Gastrocnemius medialis (tissue), 4 donors: ENCODE data around the gene MALRD1. TPM values are rescaled to one million over a fixed set of nuclear protein-coding genes. Genes with fewer than 3 reads are reported as not detected.

Experiments
- ATAC-seq, 2 donors: fragments of 150-250 bp; one replicate each; pipeline ENCODE4 v1.9.1; 2016
- DNase-seq, 2 donors: peaks; one replicate each; pipeline ENCODE4 v3.0.0-alpha.2; 2019
- H3K27ac ChIP-seq, 4 donors: fragments of 200-600 bp; sonication (generic); 1 replicate in 1 of 4; 2 replicates in 3 of 4; pipeline ENCODE4 v1.5.1; 2016 to 2018; ENCODE audit warnings: mild to moderate bottlenecking in 2 of 4, moderate library complexity in 1 of 4
- H3K27me3 ChIP-seq, 3 donors: fragments of 200-600 bp; sonication (generic) in 2 of 3; 1 replicate in 1 of 3; 2 replicates in 2 of 3; pipeline versions ENCODE4 v1.5.1 to v1.6.0; 2016 to 2019; ENCODE audit warnings: mild to moderate bottlenecking in 1 of 3, moderate library complexity in 1 of 3
- H3K36me3 ChIP-seq, 2 donors: fragments of 200-600 bp; sonication (generic) in 1 of 2; one replicate each; pipeline ENCODE4 v1.5.1; 2017 to 2018
- H3K4me1 ChIP-seq, 2 donors: fragments of 200-600 bp; sonication (generic) in 1 of 2; one replicate each; pipeline ENCODE4 v1.5.1; 2016 to 2017; ENCODE audit warnings: mild to moderate bottlenecking in 2 of 2
- H3K4me3 ChIP-seq, 4 donors: fragments of 200-600 bp; sonication (generic) in 3 of 4; 1 replicate in 1 of 4; 2 replicates in 3 of 4; pipeline ENCODE4 v1.5.1; 2016 to 2019; ENCODE audit warnings: mild to moderate bottlenecking in 2 of 4
- H3K9me3 ChIP-seq, 3 donors: fragments of 200-600 bp; sonication (generic) in 2 of 3; 1 replicate in 1 of 3; 2 replicates in 2 of 3; pipeline ENCODE4 v1.5.1; 2016 to 2019
- POLR2A ChIP-seq, 2 donors: fragments of 450-650 bp; IDR thresholded peaks; one replicate each; pipeline ENCODE4 v1.6.1; 2017; ENCODE audit warnings: antibody characterized with exemption in 2 of 2, mild to moderate bottlenecking in 2 of 2, moderate library complexity in 2 of 2
- in situ Hi-C, 4 donors: fragments of 200-750 bp; cut with MboI; loops; one replicate each; pipeline versions ENCODE4 v1.15.0 to v1.8.0; 2017; ENCODE audit warnings: low sequenced_read_pairs in 4 of 4
- intact Hi-C: fragments of 100-400 bp; cut with DNase I; formaldehyde crosslinking; loops from one replicate; pipeline ENCODE4 v1.15.1; 2023; ENCODE audit warnings: low total_unique reads
- total RNA-seq, 4 donors: library from RNA; depleted of rRNA; stranded (reverse); fragments of >200 nt; gene quantifications; one replicate each; pipeline versions ENCODE4 v1.1.0 to v1.2.3, GENCODE V29; 2016
- TF ChIP-seq, protein P1 (sequence below), 5 experiments: fragments of 450-650 bp in 3 of 5; fragments of 200-600 bp in 2 of 5; sonication (generic) in 2 of 5; IDR thresholded peaks in 4 of 5; conservative IDR thresholded peaks in 1 of 5; 1 replicate in 4 of 5; 2 replicates in 1 of 5; pipeline ENCODE4 v1.5.1; 2016 to 2019; ENCODE audit warnings: antibody characterized with exemption in 5 of 5, mild to moderate bottlenecking in 3 of 5, moderate library complexity in 3 of 5

Gene MALRD1
- total RNA-seq, 4 donors from 2014 or later: 0.75 TPM; not detected in 3

GRCh38 chr10:19111501-19112267, 63.1 kb downstream of the MALRD1 start:
- ATAC-seq (no peak), DNase-seq (no peak)
- Histone ChIP-seq H3K4me1 (no peaks in the 10 kb centered on the region), H3K9me3 (no peaks in the 10 kb centered on the region), H3K36me3 (no peaks in the 10 kb centered on the region), H3K4me3 (no peak overlapping the region), H3K27ac (no peak overlapping the region), H3K27me3 (no peaks in the 10 kb centered on the region)
- in situ Hi-C loops (no loop called here), intact Hi-C loops (no loop called here)
- TF ChIP-seq, protein P1, sequence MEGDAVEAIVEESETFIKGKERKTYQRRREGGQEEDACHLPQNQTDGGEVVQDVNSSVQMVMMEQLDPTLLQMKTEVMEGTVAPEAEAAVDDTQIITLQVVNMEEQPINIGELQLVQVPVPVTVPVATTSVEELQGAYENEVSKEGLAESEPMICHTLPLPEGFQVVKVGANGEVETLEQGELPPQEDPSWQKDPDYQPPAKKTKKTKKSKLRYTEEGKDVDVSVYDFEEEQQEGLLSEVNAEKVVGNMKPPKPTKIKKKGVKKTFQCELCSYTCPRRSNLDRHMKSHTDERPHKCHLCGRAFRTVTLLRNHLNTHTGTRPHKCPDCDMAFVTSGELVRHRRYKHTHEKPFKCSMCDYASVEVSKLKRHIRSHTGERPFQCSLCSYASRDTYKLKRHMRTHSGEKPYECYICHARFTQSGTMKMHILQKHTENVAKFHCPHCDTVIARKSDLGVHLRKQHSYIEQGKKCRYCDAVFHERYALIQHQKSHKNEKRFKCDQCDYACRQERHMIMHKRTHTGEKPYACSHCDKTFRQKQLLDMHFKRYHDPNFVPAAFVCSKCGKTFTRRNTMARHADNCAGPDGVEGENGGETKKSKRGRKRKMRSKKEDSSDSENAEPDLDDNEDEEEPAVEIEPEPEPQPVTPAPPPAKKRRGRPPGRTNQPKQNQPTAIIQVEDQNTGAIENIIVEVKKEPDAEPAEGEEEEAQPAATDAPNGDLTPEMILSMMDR (IDR thresholded peaks at IDR 0.05 in 4 of 5, conservative IDR thresholded peaks at IDR 0.05 in 1 of 5): no peak
- no peak for TF ChIP-seq POLR2A (IDR thresholded peaks at IDR 0.05)

- ATAC-seq (no peak), DNase-seq (no peak)
- H3K36me3 ChIP-seq: no peaks in the 10 kb centered on the region
- no peaks in the 10 kb centered on the region for H3K9me3 ChIP-seq
- TF ChIP-seq, protein P1 (IDR thresholded peaks at IDR 0.05 in 4 of 5, conservative IDR thresholded peaks at IDR 0.05 in 1 of 5): no peak
- no peak for TF ChIP-seq POLR2A (IDR thresholded peaks at IDR 0.05)
- no peaks in the 10 kb centered on the region for H3K27me3 ChIP-seq
- H3K27ac ChIP-seq: no peak overlapping the region
- H3K4me1 ChIP-seq: no peaks in the 10 kb centered on the region
- no peak overlapping the region for H3K4me3 ChIP-seq
- intact Hi-C loops (no loop called here), in situ Hi-C loops (no loop called here)
Measured at GRCh38 chr10:19117438-19117837, 68.8 kb downstream of the MALRD1 start.

DNA sequence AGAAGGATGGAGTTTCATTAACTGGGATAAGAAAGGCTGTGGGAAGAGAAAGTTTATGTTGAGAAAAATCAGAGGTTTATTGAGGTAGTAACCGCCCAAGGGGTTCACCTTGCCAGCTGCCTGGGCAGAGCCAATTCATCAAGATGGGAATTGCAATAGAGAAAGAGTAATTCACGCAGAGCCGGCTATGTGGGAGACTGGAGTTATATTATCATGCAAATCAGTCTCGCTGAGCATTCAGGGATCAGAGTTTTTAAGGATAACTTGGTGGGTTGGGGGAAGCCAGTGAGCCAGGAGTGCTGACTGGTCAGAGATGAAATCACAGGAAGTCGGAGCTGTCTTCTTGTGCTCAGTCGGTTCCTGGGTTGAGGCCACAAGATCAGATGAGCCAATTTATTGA, 70.6 kb downstream of the MALRD1 start:
- no peak overlapping the region for H3K27ac ChIP-seq
- no peaks in the 10 kb centered on the region for H3K36me3 ChIP-seq
- TF ChIP-seq, protein P1 (IDR thresholded peaks at IDR 0.05 in 4 of 5, conservative IDR thresholded peaks at IDR 0.05 in 1 of 5): no peak
- TF ChIP-seq POLR2A (IDR thresholded peaks at IDR 0.05): no peak
- H3K27me3 ChIP-seq: no peaks in the 10 kb centered on the region
- no peaks in the 10 kb centered on the region for H3K9me3 ChIP-seq
- in situ Hi-C loops (no loop called here), intact Hi-C loops (no loop called here)
- no peak overlapping the region for H3K4me3 ChIP-seq
- H3K4me1 ChIP-seq: no peaks in the 10 kb centered on the region
- no peak for DNase-seq
- no peak for ATAC-seq

DNA sequence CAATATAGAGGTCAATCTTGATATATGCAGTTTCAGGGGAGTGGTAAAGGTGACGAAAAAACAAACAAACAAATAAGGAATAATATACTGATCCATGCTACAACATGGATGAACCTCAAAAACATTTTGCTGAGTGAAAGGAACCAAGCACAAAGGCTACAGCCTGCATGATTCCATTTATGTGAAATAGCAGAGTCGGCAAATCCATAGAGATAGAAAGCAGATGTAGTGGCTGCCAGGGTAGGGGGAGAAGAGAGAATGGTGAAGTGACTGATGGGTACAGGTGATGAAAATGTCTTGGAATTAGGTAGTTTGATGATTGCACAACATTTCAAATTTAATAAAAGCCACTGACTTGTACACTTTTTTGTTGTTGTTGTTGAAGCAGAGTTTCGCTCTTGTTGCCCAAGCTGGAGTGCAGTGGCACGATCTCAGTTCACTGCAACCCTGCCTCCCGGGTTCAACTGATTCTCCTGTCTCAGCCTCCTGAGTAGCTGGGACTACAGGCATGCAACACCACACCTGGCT, 71.8 kb downstream of the MALRD1 start:
- Histone ChIP-seq H3K27ac (no peak overlapping the region), H3K4me1 (no peaks in the 10 kb centered on the region), H3K27me3 (no peaks in the 10 kb centered on the region), H3K9me3 (no peaks in the 10 kb centered on the region), H3K4me3 (no peak overlapping the region), H3K36me3 (no peaks in the 10 kb centered on the region)
- intact Hi-C loops (no loop called here), in situ Hi-C loops (no loop called here)
- ATAC-seq (no peak), DNase-seq (no peak)
- TF ChIP-seq POLR2A (IDR thresholded peaks at IDR 0.05): no peak
- TF ChIP-seq, protein P1 (IDR thresholded peaks at IDR 0.05 in 4 of 5, conservative IDR thresholded peaks at IDR 0.05 in 1 of 5): no peak
